ENCODE measurements around the gene INTS7. TPM values are rescaled to one million over a fixed set of nuclear protein-coding genes. Genes with fewer than 3 reads are reported as not detected.

Gene INTS7
- total and polyA plus RNA-seq, 2 experiments from 2014 or later = 10.9 to 34.0 TPM

- no peak for TF ChIP-seq ZNF462 (CRISPR knock-in tag; IDR thresholded peaks at IDR 0.05)
Observed at GRCh38 chr1:212042436-212042835, 7.1 kb upstream of the INTS7 start (continued).

DNA sequence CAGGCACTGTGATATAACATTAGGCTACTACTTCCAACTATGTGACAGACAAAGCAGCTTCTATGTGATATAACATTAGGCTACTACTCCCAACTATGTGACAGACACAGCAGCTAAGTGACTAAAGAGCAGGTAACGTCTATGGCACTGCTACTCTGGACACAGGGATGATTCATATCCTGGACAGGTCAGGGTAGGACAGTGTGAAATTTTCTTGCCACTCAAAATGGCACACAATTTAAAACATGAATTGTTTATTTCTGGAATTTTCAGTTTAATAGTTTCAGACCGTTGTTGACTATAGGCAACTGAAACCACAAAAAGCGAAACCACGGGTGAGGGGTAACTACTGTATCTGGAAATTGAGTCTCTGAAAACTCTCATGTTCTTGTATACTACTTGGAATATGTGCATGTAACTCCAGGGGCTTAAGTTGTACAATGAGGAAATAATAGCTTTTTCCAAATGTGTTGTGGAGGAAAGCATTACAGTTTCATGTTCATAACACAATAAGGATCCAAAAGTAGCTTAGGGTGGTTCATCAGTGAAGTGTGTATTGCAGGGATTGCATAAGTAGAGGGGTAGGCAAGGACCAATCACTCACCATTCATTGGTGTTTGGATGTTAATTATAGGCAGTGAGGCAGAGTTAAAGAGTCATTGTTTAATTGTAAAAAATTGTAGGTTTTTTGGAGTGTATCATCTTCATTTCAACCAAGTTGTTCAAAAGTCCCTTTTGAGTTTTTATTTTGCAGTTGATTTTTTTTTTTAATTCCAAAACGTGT lies 5.5 kb upstream of the INTS7 start:
- Mint-ChIP-seq H3K27ac (no peak overlapping the region), H3K9me3 (no peaks in the 10 kb centered on the region), H3K4me1 (peaks cover 25% of the 10 kb centered on the region; the same call in 2 of the 3 replicates), H3K4me3 (no peak overlapping the region), H3K36me3 (ENCODE audit: low read depth) (peaks cover 24% of the 10 kb centered on the region), H3K27me3 (ENCODE audit: insufficient read depth, low read depth, poor library complexity) (peaks cover 2% of the 10 kb centered on the region)
- ATAC-seq (no peak), DNase-seq (ENCODE audit: low spot score) (no peak)
- Histone ChIP-seq H2AFZ (no peak overlapping the region), H3K36me3 (ENCODE audit: insufficient read depth) (no peaks in the 10 kb centered on the region; the same call in 1 of the 2 replicates), H3K27ac (ENCODE audit: low read depth) (no peak overlapping the region), H3K4me2 (no peak overlapping the region), H3K9me2 (ENCODE audit: insufficient read depth) (no peaks in the 10 kb centered on the region), H3K4me3 (no peak overlapping the region), H3K4me1 (ENCODE audit: insufficient read depth) (peaks cover 10% of the 10 kb centered on the region; the same call in 1 of the 2 replicates), H3K27me3 (ENCODE audit: insufficient read depth) (no peaks in the 10 kb centered on the region), H4K20me1 (replicated peaks; ENCODE audit: insufficient read depth) (peaks cover 61% of the 10 kb centered on the region), H3K79me2 (replicated peaks; ENCODE audit: insufficient read depth) (peaks cover 89% of the 10 kb centered on the region), H3F3A (replicated peaks; ENCODE audit: low read depth) (no peaks in the 10 kb centered on the region)
- TF ChIP-seq REST (IDR thresholded peaks at IDR 0.05; ENCODE audit: unreplicated experiment) (no peak), ZNF331 (CRISPR knock-in tag; IDR thresholded peaks at IDR 0.05; ENCODE audit: low read depth) (no peak), ZNF114 (CRISPR knock-in tag; IDR thresholded peaks at IDR 0.05) (no peak), NANOG (IDR thresholded peaks at IDR 0.05; ENCODE audit: borderline replicate concordance) (no peak), CTCF (conservative IDR thresholded peaks at IDR 0.05; ENCODE audit: low read depth in 2 of 2) (no peak)

Measured in GM23338 (cell line).